ENCODE measurements around the gene AP4E1. TPM values are rescaled to one million over a fixed set of nuclear protein-coding genes. Genes with fewer than 3 reads are reported as not detected.

Gene AP4E1
- total RNA-seq, 1 experiment from 2014 or later: 10.1 TPM

DNA sequence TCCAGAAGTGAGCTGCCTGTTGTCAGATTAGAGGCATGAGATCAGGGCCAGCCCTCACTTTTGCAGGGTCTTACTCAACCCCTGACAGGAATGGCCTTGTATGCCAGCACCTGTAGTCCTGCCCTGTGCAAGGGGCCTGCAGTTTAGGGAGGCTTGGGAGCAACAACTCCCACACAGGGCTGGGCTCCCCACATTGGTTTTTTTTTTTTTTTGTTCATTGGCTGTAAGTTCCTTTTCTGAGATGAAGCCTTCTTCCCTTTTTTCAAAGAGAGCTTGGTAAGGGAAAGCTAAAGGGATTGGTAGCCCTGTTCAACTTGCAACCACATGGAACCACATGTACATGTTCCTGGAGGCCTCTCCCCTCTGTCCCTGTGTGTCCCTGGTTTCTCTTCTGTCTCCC lies 139.8 kb downstream of the AP4E1 start:
- Histone ChIP-seq H3K27me3 (ENCODE audit: insufficient read depth, low read length) (no peaks in the 10 kb centered on the region), H3K36me3 (ENCODE audit: control insufficient read depth in 1 of 2, insufficient read depth in 2 of 2, low read length in 2 of 2) (no peaks in the 10 kb centered on the region), H3K4me2 (ENCODE audit: low read length) (no peak overlapping the region), H3K27ac (ENCODE audit: low read depth, low read length) (no peak overlapping the region), H3K4me1 (ENCODE audit: control insufficient read depth in 1 of 2, insufficient read depth in 2 of 2, low read length in 2 of 2) (peaks cover 7 to 10% of the 10 kb centered on the region in 2 experiments; a peak in 3 of 4 replicates), H2AFZ (ENCODE audit: low read depth, low read length, poor library complexity, severe bottlenecking) (no peak overlapping the region), H3K9me2 (ENCODE audit: insufficient read depth) (no peaks in the 10 kb centered on the region), H4K20me1 (ENCODE audit: insufficient read depth) (no peaks in the 10 kb centered on the region), H3K4me3 (replicated peaks in 1 of 2; ENCODE audit: low read depth in 1 of 2, low read length in 2 of 2) (no peak overlapping the region), H3K9me3 (ENCODE audit: control insufficient read depth in 1 of 2, insufficient read depth in 1 of 2, low read depth in 1 of 2, low read length in 2 of 2) (no peaks in the 10 kb centered on the region), H3K79me2 (ENCODE audit: insufficient read depth, low read length) (no peaks in the 10 kb centered on the region), H3K9ac (ENCODE audit: low read length) (no peak overlapping the region)
- DNase-seq (ENCODE audit: low read depth, low spot score): no peak
- TF ChIP-seq, protein P1, sequence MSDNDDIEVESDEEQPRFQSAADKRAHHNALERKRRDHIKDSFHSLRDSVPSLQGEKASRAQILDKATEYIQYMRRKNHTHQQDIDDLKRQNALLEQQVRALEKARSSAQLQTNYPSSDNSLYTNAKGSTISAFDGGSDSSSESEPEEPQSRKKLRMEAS (IDR thresholded peaks at IDR 0.05): no peak
- TF ChIP-seq SP1 (IDR thresholded peaks at IDR 0.05; ENCODE audit: low read depth): no peak
- TF ChIP-seq FOSL1 (IDR thresholded peaks at IDR 0.05; ENCODE audit: low read depth): no peak
- TF ChIP-seq EZH2phosphoT487 (IDR thresholded peaks at IDR 0.05; ENCODE audit: borderline replicate concordance): no peak
- no peak for TF ChIP-seq YY1 (IDR thresholded peaks at IDR 0.05; ENCODE audit: extremely low read depth, insufficient replicate concordance, low read depth, low read length)
- TF ChIP-seq ZNF274 (IDR thresholded peaks at IDR 0.05; ENCODE audit: low read depth, low read length): no peak
- no peak for TF ChIP-seq ZFX (IDR thresholded peaks at IDR 0.05)
- TF ChIP-seq SIN3A (IDR thresholded peaks at IDR 0.05; ENCODE audit: low read depth): no peak
- TF ChIP-seq JUND (IDR thresholded peaks at IDR 0.05): no peak
- RAD21 ChIA-PET (ENCODE audit: low non-redundant PET in 1 of 2, low total read pairs in 2 of 2, uncharacterized antibody in 2 of 2, unreplicated experiment in 2 of 2): no interaction called here
- no TSS peak for BruUV-seq (replicated peaks)
- CTCF ChIA-PET: no interaction called here
- no peak for ATAC-seq
- intact Hi-C loops (cut with micrococcal nuclease): no loop called here
- POLR2A ChIA-PET: no interaction called here

DNA sequence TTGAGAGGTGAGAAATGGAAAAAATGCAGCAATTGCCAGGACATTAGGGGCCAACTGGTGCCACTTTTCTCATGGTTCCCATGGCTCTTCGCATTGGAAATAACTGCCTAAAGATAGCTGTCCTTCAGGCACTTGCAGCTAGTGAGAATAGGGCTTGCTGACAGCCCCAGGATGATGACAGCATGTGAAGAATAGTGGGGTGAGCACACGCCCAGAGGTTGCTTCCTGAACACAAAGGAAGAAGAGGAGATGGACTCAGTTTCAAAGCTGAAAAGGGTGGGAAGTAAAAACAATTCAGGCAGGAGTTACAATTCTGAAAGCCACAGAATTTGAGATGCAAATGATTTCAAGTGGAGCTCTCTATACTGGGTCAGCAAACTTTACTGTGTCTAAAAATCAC lies 140.6 kb downstream of the AP4E1 start:
- no peak overlapping the region for H3K9ac ChIP-seq (ENCODE audit: low read length)
- H3K27ac ChIP-seq (ENCODE audit: low read depth, low read length): no peak overlapping the region
- H2AFZ ChIP-seq (ENCODE audit: low read depth, low read length, poor library complexity, severe bottlenecking): no peak overlapping the region
- H3K36me3 ChIP-seq (ENCODE audit: control insufficient read depth in 1 of 2, insufficient read depth in 2 of 2, low read length in 2 of 2): no peaks in the 10 kb centered on the region
- no peaks in the 10 kb centered on the region for H3K9me3 ChIP-seq (ENCODE audit: control insufficient read depth in 1 of 2, insufficient read depth in 1 of 2, low read depth in 1 of 2, low read length in 2 of 2)
- H3K79me2 ChIP-seq (ENCODE audit: insufficient read depth, low read length): no peaks in the 10 kb centered on the region
- intact Hi-C loops (cut with micrococcal nuclease): no loop called here
- no peak overlapping the region for H3K4me2 ChIP-seq (ENCODE audit: low read length)
- ChIA-PET POLR2A (no interaction called here), CTCF (no interaction called here), RAD21 (ENCODE audit: low non-redundant PET in 1 of 2, low total read pairs in 2 of 2, uncharacterized antibody in 2 of 2, unreplicated experiment in 2 of 2) (no interaction called here)
- DNase-seq (ENCODE audit: low read depth, low spot score) (no peak), ATAC-seq (no peak)
- no peaks in the 10 kb centered on the region for H3K27me3 ChIP-seq (ENCODE audit: insufficient read depth, low read length)
- BruUV-seq (replicated peaks): no TSS peak
- peaks cover 7 to 10% of the 10 kb centered on the region in 2 experiments; a peak in 3 of 4 replicates for H3K4me1 ChIP-seq (ENCODE audit: control insufficient read depth in 1 of 2, insufficient read depth in 2 of 2, low read length in 2 of 2)
- no peaks in the 10 kb centered on the region for H3K9me2 ChIP-seq (ENCODE audit: insufficient read depth)
- no peak overlapping the region for H3K4me3 ChIP-seq (replicated peaks in 1 of 2; ENCODE audit: low read depth in 1 of 2, low read length in 2 of 2)
- no peaks in the 10 kb centered on the region for H4K20me1 ChIP-seq (ENCODE audit: insufficient read depth)
- no peak for TF ChIP-seq CBX3 (IDR thresholded peaks at IDR 0.05; ENCODE audit: low read depth)
- TF ChIP-seq RAD21 (IDR thresholded peaks at IDR 0.05; ENCODE audit: low read depth): no peak
- TF ChIP-seq, protein P2, sequence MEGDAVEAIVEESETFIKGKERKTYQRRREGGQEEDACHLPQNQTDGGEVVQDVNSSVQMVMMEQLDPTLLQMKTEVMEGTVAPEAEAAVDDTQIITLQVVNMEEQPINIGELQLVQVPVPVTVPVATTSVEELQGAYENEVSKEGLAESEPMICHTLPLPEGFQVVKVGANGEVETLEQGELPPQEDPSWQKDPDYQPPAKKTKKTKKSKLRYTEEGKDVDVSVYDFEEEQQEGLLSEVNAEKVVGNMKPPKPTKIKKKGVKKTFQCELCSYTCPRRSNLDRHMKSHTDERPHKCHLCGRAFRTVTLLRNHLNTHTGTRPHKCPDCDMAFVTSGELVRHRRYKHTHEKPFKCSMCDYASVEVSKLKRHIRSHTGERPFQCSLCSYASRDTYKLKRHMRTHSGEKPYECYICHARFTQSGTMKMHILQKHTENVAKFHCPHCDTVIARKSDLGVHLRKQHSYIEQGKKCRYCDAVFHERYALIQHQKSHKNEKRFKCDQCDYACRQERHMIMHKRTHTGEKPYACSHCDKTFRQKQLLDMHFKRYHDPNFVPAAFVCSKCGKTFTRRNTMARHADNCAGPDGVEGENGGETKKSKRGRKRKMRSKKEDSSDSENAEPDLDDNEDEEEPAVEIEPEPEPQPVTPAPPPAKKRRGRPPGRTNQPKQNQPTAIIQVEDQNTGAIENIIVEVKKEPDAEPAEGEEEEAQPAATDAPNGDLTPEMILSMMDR (IDR thresholded peaks at IDR 0.05 in 2 of 3, conservative IDR thresholded peaks at IDR 0.05 in 1 of 3; ENCODE audit: borderline replicate concordance in 1 of 3, insufficient read depth in 1 of 3, low read depth in 2 of 3, low read length in 2 of 3): no peak
- no peak for TF ChIP-seq CEBPB (IDR thresholded peaks at IDR 0.05; ENCODE audit: low read depth)
- no peak for TF ChIP-seq EZH2phosphoT487 (IDR thresholded peaks at IDR 0.05; ENCODE audit: borderline replicate concordance)
- no peak for TF ChIP-seq POLR2A (IDR thresholded peaks at IDR 0.05; ENCODE audit: borderline replicate concordance, extremely low read depth, insufficient read depth, insufficient read length)
- TF ChIP-seq SIN3A (IDR thresholded peaks at IDR 0.05; ENCODE audit: low read depth): no peak
- no peak for TF ChIP-seq ZFX (IDR thresholded peaks at IDR 0.05)
- TF ChIP-seq ZNF274 (IDR thresholded peaks at IDR 0.05; ENCODE audit: low read depth, low read length): no peak
- no peak for TF ChIP-seq TCF7L2 (IDR thresholded peaks at IDR 0.05; ENCODE audit: borderline replicate concordance, extremely low read depth, insufficient read depth, insufficient read length)
- TF ChIP-seq EGR1 (IDR thresholded peaks at IDR 0.05; ENCODE audit: low read depth): no peak
- TF ChIP-seq, protein P1 (IDR thresholded peaks at IDR 0.05): no peak
- TF ChIP-seq, protein P3, sequence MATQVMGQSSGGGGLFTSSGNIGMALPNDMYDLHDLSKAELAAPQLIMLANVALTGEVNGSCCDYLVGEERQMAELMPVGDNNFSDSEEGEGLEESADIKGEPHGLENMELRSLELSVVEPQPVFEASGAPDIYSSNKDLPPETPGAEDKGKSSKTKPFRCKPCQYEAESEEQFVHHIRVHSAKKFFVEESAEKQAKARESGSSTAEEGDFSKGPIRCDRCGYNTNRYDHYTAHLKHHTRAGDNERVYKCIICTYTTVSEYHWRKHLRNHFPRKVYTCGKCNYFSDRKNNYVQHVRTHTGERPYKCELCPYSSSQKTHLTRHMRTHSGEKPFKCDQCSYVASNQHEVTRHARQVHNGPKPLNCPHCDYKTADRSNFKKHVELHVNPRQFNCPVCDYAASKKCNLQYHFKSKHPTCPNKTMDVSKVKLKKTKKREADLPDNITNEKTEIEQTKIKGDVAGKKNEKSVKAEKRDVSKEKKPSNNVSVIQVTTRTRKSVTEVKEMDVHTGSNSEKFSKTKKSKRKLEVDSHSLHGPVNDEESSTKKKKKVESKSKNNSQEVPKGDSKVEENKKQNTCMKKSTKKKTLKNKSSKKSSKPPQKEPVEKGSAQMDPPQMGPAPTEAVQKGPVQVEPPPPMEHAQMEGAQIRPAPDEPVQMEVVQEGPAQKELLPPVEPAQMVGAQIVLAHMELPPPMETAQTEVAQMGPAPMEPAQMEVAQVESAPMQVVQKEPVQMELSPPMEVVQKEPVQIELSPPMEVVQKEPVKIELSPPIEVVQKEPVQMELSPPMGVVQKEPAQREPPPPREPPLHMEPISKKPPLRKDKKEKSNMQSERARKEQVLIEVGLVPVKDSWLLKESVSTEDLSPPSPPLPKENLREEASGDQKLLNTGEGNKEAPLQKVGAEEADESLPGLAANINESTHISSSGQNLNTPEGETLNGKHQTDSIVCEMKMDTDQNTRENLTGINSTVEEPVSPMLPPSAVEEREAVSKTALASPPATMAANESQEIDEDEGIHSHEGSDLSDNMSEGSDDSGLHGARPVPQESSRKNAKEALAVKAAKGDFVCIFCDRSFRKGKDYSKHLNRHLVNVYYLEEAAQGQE (IDR thresholded peaks at IDR 0.05; ENCODE audit: low read depth): no peak
